Measurements from ENCODE around the gene ERGIC1. TPM values are rescaled to one million over a fixed set of nuclear protein-coding genes. Genes with fewer than 3 reads are reported as not detected.

ERGIC1 gene
- total RNA-seq, 1 donor from 2014 or later = 79.4 TPM

DNA sequence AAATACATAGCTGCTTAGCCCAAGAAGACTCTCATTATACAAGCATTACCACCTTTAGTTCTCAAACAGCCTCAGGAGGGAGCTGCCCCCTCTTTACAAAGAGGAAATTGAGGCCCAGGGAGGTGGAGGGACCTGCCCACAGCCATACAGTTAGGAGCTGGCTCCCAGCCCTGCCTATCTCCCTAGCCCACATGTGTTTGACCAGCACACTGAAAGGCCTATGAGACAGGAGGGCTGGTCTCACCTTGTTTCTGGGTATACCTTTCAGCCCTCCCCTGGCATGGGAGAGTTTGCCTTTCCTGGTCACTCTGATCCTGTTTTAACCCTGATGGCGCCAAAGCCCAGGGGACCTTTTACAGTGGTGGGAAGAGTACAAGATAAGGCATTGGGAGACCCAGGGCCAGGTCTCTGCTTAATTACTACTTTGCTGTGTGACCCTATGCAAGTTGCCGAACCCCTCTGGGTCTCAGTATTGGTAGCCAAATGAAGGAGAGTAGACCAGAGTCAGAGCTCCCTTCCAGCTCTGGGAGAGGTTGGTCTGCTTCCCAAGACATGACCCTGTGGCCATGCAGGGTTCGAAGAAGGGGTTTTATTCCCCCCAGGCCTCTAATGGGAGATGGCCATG lies 64.3 kb downstream of the ERGIC1 start:
- no peak overlapping the region for H3K4me3 ChIP-seq
- DNase-seq = no peak
- peaks cover 11% of the 10 kb centered on the region for H3K36me3 ChIP-seq
- TF ChIP-seq, protein P1, sequence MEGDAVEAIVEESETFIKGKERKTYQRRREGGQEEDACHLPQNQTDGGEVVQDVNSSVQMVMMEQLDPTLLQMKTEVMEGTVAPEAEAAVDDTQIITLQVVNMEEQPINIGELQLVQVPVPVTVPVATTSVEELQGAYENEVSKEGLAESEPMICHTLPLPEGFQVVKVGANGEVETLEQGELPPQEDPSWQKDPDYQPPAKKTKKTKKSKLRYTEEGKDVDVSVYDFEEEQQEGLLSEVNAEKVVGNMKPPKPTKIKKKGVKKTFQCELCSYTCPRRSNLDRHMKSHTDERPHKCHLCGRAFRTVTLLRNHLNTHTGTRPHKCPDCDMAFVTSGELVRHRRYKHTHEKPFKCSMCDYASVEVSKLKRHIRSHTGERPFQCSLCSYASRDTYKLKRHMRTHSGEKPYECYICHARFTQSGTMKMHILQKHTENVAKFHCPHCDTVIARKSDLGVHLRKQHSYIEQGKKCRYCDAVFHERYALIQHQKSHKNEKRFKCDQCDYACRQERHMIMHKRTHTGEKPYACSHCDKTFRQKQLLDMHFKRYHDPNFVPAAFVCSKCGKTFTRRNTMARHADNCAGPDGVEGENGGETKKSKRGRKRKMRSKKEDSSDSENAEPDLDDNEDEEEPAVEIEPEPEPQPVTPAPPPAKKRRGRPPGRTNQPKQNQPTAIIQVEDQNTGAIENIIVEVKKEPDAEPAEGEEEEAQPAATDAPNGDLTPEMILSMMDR (IDR thresholded peaks at IDR 0.05; ENCODE audit: borderline replicate concordance) = no peak
- peak overlapping the region; percentile 84 for H3K27ac ChIP-seq (replicated peaks)
- no peaks in the 10 kb centered on the region for H3K9me3 ChIP-seq (replicated peaks)
- intact Hi-C loops (cut with micrococcal nuclease) = no loop called here
- no peaks in the 10 kb centered on the region for H3K27me3 ChIP-seq (ENCODE audit: low read depth)
- H3K4me1 ChIP-seq = peaks cover 68% of the 10 kb centered on the region

GRCh38 chr5:172898843-172899369 lies 64.9 kb downstream of the ERGIC1 start:
- intact Hi-C loops (cut with micrococcal nuclease) = no loop called here
- Histone ChIP-seq H3K27me3 (ENCODE audit: low read depth) (no peaks in the 10 kb centered on the region), H3K27ac (replicated peaks) (peak overlapping the region; percentile 84), H3K4me3 (no peak overlapping the region), H3K9me3 (replicated peaks) (no peaks in the 10 kb centered on the region), H3K4me1 (peaks cover 72% of the 10 kb centered on the region), H3K36me3 (peaks cover 11% of the 10 kb centered on the region)
- TF ChIP-seq, protein P1 (IDR thresholded peaks at IDR 0.05; ENCODE audit: borderline replicate concordance) = no peak
- no peak for DNase-seq

GRCh38 chr5:172899436-172899835 lies 65.4 kb downstream of the ERGIC1 start:
- H3K27ac ChIP-seq (replicated peaks) = peak overlapping the region; percentile 92
- H3K9me3 ChIP-seq (replicated peaks) = no peaks in the 10 kb centered on the region
- no peak overlapping the region for H3K4me3 ChIP-seq
- DNase-seq = no peak
- peaks cover 77% of the 10 kb centered on the region for H3K4me1 ChIP-seq
- peaks cover 11% of the 10 kb centered on the region for H3K36me3 ChIP-seq
- TF ChIP-seq, protein P1 (IDR thresholded peaks at IDR 0.05; ENCODE audit: borderline replicate concordance) = no peak
- no peaks in the 10 kb centered on the region for H3K27me3 ChIP-seq (ENCODE audit: low read depth)
- intact Hi-C loops (cut with micrococcal nuclease) = no loop called here

GRCh38 chr5:172901012-172901780 lies 67.1 kb downstream of the ERGIC1 start:
- Histone ChIP-seq H3K4me3 (no peak overlapping the region), H3K27me3 (ENCODE audit: low read depth) (no peaks in the 10 kb centered on the region), H3K36me3 (peaks cover 11% of the 10 kb centered on the region), H3K9me3 (replicated peaks) (no peaks in the 10 kb centered on the region), H3K27ac (replicated peaks) (peak overlapping the region; percentile 92), H3K4me1 (peaks cover 93% of the 10 kb centered on the region)
- TF ChIP-seq, protein P1 (IDR thresholded peaks at IDR 0.05; ENCODE audit: borderline replicate concordance) = no peak
- intact Hi-C loops (cut with micrococcal nuclease) = loop anchor here (10.0 kb wide), 1 partner anchor 46 kb away; no protein-coding TSS in a partner anchor
- DNase-seq = peak; percentile 61

DNA sequence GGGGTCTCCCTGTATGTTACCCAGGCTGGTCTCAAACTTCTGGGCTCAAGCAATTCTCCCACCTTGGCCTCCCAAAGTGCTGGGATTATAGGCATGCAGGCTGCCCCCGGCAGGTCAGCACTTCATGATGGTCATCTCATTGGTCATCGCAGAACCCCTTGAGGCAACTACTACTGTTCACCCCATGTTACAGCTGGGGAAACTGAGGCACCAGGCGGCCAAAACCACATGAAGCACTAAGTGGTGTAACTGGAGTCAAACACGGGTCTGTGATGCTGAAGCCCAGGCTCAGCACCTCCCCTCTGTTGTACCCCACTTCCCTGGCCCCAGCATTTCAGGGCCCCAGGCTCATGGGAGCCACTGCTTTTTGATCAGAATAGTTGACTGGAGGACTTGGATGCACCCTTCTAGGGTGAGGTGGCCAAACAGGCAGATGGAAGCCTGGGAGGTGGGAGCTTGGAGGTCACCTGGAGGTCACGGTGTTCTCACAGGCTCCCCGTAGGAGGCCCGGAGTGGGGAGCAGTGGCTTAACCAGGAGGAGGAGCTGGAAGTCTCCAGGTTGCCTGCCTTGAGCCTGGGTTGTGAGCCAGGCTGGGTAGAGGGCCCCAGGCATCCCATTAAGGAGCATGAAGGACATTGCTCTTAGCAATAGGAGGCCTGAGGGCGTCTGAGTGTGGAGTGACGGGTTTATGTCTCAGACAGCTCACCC lies 67.9 kb downstream of the ERGIC1 start:
- Histone ChIP-seq H3K4me3 (no peak overlapping the region), H3K27me3 (ENCODE audit: low read depth) (no peaks in the 10 kb centered on the region), H3K27ac (replicated peaks) (peak overlapping the region; percentile 92), H3K9me3 (replicated peaks) (no peaks in the 10 kb centered on the region), H3K4me1 (peaks cover 93% of the 10 kb centered on the region), H3K36me3 (peaks cover 11% of the 10 kb centered on the region)
- intact Hi-C loops (cut with micrococcal nuclease) = loop anchor here (10.0 kb wide), 1 partner anchor 47 kb away; no protein-coding TSS in a partner anchor
- no peak for DNase-seq
- TF ChIP-seq, protein P1 (IDR thresholded peaks at IDR 0.05; ENCODE audit: borderline replicate concordance) = no peak

All from left ventricle myocardium inferior (tissue), 1 donor.